ENCODE measurements around the gene CDKN1B.

GRCh38 chr12:12749433-12749832 is 32.3 kb downstream of the CDKN1B start:
- TF ChIP-seq, protein P1, sequence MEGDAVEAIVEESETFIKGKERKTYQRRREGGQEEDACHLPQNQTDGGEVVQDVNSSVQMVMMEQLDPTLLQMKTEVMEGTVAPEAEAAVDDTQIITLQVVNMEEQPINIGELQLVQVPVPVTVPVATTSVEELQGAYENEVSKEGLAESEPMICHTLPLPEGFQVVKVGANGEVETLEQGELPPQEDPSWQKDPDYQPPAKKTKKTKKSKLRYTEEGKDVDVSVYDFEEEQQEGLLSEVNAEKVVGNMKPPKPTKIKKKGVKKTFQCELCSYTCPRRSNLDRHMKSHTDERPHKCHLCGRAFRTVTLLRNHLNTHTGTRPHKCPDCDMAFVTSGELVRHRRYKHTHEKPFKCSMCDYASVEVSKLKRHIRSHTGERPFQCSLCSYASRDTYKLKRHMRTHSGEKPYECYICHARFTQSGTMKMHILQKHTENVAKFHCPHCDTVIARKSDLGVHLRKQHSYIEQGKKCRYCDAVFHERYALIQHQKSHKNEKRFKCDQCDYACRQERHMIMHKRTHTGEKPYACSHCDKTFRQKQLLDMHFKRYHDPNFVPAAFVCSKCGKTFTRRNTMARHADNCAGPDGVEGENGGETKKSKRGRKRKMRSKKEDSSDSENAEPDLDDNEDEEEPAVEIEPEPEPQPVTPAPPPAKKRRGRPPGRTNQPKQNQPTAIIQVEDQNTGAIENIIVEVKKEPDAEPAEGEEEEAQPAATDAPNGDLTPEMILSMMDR (IDR thresholded peaks at IDR 0.05) = no peak
- TF ChIP-seq POLR2A (IDR thresholded peaks at IDR 0.05) = no peak
